ENCODE measurements around the gene TSPAN3.
A peak's percentile ranks its signal among the peaks of the same experiment; 100 is the strongest.

The TSPAN3 gene

DNA sequence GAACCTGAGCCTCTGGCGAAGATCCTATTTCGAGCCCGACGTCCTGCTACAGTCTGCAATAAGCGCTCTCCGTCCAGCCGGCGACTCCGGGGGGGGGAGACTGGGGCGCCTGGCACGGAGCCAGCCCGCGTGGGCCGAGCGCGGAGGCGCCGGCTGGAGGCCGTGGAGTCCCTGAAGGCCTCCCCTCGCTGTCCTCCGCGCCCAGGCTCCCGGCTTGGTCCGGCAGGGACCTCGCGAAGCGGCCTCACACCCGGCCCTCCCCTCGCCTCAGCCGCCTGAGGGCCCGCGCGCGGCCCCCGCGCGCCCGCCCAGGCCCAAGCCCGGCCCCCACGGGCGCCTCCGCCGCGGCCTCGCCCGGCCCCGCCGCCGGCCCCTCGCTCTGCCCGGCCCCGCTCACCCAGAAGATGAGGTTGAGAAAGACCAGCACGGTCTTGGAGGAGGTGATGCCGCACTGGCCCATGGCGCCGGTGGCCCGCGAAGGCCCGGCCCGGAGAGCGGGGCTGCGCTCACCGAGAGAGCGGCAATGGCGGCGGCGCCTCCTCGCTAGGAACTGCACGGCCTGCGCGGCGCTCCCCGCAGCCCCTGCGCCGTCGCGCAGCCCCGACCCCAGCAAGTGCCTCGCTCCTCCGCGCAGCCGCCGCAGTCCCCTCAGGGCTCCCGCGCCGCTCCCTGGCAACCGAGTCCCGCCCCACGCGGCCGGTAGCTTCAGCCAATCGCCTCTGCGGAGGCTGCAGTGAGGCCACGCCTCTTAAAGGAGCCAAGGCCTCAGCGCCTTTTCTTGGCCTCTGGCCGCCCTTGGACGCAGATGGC lies at the start of gene TSPAN3:
TSS of gene TSPAN3 (minus strand) at position 615 of the 810 bp plus-strand sequence. CDS start at position 460, 155 bp downstream.
- DNase-seq: peak; percentile 29

- DNase-seq: no peak
Observed at GRCh38 chr15:77120576-77120975, 49.7 kb upstream of the TSPAN3 start.

GRCh38 chr15:77119446-77119845 lies 48.5 kb upstream of the TSPAN3 start:
- DNase-seq: no peak

DNA sequence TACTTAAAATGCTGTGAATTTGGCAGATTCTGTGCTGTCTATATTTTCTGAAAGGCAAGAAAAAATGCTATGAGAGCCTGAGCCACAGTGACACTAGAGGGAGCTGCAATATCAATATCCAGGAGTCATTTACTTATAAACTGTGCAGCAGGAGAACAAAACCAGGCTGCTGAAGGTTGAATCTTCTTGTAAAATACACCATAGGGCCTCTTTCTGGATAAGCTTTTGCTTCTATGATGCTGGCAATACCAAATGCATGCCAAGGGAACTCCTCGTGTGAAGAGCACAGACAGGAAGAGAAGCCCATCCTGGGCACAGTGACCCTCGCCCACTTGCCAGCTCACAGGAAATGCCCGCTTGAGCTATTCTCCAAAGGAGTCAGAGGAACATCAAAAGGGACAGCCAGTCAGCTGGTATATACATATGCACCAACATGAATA lies 48.0 kb upstream of the TSPAN3 start:
- DNase-seq: peak; percentile 3

DNA sequence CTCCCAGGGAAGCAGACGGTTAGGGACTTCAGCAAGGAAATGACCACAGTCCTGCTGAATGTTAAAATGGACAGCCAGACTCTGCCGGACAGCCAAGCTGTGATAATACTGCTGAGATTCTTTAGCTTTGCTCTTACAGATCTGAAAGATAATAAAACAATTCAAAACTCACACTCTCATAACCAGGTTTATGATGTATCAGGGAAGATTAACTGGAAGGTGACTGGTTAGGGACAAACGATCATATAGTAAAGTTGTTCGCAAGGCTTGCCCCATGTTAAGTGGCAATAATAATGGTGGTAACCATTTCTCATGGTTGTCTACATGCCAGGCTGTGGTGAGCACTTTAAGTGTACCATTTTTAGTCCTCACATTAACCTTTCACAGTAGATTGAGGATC lies 44.3 kb upstream of the TSPAN3 start:
- DNase-seq: no peak

GRCh38 chr15:77112838-77113504 lies 42.1 kb upstream of the TSPAN3 start:
- DNase-seq: no peak

- DNase-seq: no peak
Observed at GRCh38 chr15:77111789-77112188, 40.9 kb upstream of the TSPAN3 start.

DNA sequence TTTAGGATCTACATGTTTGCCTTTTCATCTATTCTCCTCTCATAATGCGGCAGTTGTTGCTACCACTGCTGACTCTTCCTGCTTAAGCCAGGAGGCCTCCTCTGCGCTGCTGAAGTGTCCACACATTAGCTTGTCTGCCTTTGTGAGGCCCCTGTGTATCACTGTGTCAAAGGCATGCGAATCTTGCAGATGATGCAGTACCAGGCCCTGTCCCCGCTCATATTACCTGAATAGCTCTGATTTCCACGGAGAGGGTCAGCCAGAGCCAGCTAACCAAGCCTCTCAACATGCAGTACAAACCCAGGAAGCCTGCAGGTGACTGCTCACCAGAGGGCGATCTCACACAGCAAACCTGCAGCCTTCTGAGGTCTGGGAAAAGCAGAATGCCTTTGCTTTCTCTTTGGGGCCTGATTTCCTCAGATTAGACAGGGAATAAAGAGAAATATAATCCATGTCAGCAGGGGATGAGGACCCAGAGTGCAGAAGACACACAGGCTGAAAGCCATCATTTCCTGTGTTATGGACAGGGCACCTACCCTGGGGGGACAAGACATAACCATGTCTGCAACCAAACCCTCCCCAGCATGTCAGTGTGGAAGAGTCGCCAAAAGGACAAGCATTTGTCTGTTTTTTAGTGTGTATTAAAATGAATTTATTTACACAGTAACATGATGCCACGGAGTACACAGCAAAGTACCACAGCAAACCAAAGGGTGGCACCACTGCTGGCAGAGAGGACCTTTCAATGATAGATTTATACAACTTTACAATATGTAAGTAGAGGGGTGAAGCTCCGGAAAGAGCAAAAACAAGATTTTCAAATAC lies 36.8 kb upstream of the TSPAN3 start:
- peak; percentile 1 for DNase-seq

GRCh38 chr15:77107068-77107467 lies 36.2 kb upstream of the TSPAN3 start:
- no peak for DNase-seq

DNA sequence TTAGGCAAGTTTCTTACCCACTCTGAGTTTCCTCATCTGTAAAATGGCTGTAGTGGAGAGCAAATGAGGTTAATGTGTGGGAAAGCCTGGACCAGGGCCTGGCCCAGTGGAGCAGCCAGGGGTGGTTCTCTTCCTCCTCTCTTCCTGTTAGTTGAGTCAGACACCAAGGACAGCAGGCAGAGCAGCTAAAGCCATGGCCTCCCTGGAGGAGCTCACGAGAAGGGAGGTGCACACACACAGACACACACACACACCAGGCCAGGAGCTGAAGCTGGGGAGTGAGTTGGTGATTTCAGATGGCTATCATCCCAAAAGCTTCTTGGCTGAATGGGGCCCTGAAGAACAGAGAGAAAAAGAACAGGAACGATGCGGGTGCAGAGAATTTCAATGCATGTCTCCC lies 33.2 kb upstream of the TSPAN3 start:
- no peak for DNase-seq

GRCh38 chr15:77099741-77100463 lies 29.0 kb upstream of the TSPAN3 start:
- DNase-seq: no peak

DNA sequence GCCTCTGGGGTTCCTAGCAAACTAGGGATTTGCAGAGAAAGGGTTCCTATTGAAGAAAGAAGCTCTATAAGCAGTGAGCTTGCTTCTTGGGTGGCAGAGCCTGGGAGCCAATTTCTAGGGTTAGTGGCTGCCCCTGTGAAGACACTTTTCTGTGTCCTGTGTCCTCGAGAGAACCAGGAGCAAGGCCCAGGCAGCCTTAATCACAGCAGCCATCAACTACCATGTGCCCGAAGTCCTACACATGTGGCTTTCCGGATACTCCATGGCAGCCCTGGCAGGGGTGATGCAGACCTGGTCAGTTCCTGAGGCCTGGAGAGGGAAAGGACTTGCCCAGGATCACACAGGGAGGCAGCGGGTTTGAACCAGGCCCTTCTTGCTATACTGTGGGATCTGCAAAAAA lies 27.7 kb upstream of the TSPAN3 start:
- no peak for DNase-seq

DNA sequence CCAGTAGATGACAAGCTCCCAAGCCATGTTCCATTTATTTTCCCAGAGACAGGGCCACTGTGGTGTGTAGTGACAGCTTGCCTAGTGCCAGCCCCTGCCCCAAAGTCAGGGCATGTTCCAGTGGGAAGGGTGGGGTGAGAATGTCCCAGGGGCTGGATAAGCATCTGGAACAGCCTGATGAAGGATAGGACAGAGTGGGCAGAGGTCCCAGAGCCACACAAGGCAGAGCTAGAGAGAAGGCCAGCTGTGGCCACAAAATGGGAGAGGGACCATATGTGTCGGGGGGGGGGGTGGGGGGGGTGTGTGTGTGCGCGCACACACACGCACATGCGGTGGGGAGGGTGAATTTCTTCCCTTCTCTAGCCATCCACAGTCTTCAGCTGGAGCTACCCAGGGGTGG lies 27.0 kb upstream of the TSPAN3 start:
- DNase-seq: no peak

DNA sequence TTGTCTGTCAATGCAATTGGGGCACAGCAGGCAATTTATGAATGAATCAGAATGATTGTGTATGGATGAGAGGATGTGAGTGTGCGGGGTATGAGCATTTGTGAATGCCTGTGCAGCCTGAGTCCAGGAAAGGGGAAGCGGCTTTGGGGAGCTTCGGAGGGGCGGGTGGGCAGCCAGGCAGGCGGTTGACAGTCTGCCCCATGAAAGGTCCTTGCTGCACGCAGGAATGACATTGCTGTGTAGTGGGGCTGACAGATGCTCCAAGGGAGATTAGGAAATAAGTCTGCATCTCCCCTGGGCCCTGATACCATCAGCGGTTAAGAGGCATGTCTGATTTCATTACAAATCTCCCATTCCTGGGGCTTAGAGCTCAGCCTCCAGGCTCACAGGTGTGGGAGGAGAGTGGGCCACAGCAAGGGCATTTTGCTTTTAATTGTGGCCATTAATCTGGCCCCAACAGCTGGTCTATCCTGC lies 26.4 kb upstream of the TSPAN3 start:
- DNase-seq: no peak

DNA sequence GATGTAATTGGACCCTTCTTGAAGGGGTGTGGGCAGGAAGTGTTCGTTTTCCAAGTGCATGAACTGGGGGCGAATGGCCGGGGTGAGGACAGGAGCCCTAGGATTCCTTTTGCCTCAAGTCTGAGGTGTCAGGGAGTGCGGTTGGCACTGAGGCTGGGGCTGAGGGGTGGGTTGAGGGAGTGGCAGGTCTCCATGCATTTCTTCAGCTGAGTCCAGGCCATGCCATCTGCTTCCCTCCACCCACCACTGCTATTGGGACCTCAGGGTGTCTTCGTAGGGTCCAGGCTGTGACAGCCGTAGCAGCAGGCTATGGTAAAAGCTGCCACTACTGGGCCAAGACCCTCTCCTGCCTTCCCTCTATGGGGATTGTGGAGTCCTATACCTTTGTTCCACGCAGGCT lies 25.6 kb upstream of the TSPAN3 start:
- no peak for DNase-seq

- DNase-seq: no peak
Observed at GRCh38 chr15:77096138-77096537, 25.2 kb upstream of the TSPAN3 start.

GRCh38 chr15:77094397-77095030 lies 23.6 kb upstream of the TSPAN3 start:
- DNase-seq: no peak

GRCh38 chr15:77093436-77093835 lies 22.5 kb upstream of the TSPAN3 start:
- DNase-seq: no peak

DNA sequence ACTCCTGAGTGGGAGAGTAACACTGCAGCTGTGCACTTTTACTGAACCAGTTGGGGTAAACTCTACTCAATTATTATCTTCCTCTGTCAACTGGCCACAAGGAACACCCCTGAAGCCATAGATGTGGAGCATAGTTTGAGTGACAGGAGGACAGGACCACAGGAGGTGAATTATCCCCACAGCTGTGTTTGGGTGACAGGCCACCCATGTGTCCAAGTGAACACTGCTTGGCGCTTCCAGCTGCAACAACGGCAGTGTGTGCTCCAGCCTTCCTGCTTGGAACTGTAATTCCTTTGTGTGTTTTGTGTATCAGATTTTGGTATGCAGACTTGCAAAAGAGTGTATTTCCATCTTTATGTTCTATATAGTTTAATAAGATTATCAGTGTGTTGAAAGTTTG lies 20.2 kb upstream of the TSPAN3 start:
- DNase-seq: no peak

- DNase-seq: no peak
Observed at GRCh38 chr15:77087213-77087612, 16.3 kb upstream of the TSPAN3 start.

DNA sequence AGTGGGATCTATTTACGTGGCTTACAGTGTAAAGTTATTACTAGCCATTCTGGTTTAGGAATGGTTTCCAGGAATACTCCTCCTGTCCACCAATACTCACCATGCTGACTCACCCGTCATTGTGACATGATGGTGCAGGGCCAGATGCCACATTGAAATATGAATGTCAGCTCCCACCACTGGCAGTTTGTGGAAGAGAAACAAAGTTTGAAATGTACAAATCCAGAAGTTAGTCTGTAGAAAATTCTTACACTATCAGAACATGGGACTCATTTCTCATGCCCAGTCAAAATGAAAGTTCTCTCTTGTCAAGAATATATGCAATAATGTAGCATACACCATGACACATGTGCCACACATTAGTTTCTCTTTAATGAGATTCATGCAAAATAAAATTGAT lies 14.4 kb upstream of the TSPAN3 start:
- no peak for DNase-seq

DNA sequence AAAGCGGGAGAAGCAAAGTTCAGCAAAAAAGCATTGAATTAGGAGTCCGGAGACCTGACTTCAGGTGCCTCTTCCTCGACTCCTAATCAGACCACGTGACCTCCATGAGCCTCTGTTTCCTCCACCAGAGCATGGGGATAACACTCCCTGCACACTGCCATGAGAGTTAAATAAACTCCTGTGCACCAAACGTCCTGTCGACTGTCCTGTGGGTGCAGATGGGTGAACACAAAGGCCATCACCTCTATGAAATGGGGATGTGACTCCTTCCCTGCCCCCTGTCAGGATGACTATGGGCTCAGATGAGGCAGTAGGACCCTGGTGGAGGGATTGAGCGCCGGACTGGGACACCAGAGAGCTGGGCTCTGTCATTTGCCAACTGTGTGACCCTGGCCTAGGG lies 13.5 kb upstream of the TSPAN3 start:
- DNase-seq: no peak
